ENCODE results near the gene CSN3.

The CSN3 gene

DNA sequence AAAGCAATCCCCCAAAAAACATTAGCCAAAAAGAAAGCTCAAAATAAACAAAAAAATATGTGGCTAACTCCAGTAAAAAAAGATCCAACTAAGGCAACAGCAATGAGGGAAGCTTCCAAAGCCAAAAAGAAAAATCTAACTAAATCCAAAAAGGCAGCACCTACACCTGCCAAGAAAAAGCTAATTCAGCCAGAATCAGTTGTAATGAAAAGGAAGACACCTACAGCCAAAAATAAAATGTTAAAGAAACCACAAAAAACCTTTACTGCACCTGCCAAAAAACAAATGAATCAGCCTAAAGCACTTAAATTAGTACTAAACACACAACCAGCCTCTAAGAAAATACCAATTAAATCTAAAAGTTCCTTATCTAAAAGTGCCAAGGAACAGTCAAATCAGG lies 55.2 kb downstream of the CSN3 start:
- no peak for DNase-seq

DNA sequence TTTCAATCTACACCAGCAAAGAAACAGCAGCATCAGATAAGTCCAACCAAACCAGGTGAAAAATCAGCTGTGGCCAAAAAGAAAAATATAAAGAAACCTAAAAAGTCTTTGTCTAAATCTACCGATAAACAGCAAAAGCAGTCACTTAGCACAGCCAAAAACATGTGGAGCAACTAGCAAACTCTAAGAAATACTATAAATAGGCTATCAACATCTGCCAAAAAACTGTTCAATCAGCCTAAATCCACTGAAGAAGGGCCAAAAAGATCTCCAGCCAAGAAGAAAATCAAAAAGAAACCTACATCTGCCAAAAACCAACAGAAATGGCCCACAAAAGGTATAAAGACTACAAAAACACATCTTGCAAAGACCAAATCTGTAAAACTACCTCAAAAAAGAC lies 55.7 kb downstream of the CSN3 start:
- DNase-seq, result no peak

DNA sequence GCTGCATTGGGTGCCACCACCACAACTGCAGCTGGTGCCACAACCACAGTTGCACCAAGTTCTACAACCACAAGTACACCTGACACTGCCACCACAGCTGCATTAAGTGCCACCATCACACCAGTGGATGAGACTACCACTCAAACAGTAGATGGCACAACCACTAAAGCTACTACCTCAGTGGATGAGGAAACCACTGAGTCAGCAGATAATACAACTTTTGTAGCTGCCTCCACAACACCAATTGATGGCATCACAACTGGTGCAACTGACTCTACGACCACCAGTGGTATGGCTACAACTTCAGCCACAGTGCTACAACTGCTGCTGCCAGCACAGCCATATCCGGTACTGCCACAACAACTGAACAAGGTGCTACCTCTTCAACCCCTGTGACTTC lies 57.2 kb downstream of the CSN3 start:
- DNase-seq, result no peak

DNA sequence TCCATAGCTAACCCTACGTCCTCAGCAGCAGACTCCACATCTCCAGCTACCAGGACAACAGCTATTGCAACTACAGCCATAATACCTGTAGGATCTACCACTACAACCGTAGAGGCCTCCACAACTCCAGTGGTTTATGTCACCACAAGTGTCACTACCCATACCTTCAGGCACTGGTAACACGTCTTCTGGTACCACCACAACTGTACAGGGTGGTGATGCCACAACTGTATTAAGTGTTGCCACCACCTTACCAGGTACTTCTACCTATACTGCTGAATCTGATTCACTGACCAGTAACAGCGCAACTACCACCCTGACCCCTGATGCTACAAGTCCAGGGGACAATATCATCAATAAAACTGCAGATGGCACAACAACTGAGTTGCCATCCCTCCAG lies 57.8 kb downstream of the CSN3 start:
- DNase-seq, result no peak

Measured in fibroblast of skin of scalp (primary cell).